HepG2 (cell line): ENCODE data around the gene FMR1. TPM values are rescaled to one million over a fixed set of nuclear protein-coding genes. Genes with fewer than 3 reads are reported as not detected.
A peak's percentile ranks its signal among the peaks of the same experiment; 100 is the strongest.

Experiments used
- HNF4G ChIP-seq, 2 experiments: sonication (generic) in 1 of 2; formaldehyde crosslinking in 1 of 2; IDR thresholded peaks; 2 replicates each; pipeline versions ENCODE4 v1.4.0 to v1.6.1; 2011 to 2020; ENCODE audit warnings: borderline replicate concordance in 2 of 2, low read depth in 2 of 2, mild to moderate bottlenecking in 2 of 2, low read length in 1 of 2, missing genetic modification reagents in 1 of 2, moderate library complexity in 1 of 2
- TEAD3 ChIP-seq: optimal IDR thresholded peaks from 2 replicates; pipeline ENCODE3; 2016; ENCODE audit warnings: borderline replicate concordance
- ZNF17 ChIP-seq: sonication (generic); formaldehyde crosslinking; IDR thresholded peaks from 2 replicates; pipeline ENCODE4 v1.5.0; 2020; ENCODE audit warnings: mild to moderate bottlenecking, missing genetic modification reagents
- ZNF180 ChIP-seq: sonication (generic); formaldehyde crosslinking; IDR thresholded peaks from 2 replicates; pipeline ENCODE4 v1.4.0; 2020; ENCODE audit warnings: low read depth, missing genetic modification reagents, borderline replicate concordance
- ZNF878 ChIP-seq: sonication (generic); formaldehyde crosslinking; IDR thresholded peaks from 2 replicates; pipeline ENCODE4 v1.8.1; 2023; ENCODE audit warnings: mild to moderate bottlenecking, missing genetic modification reagents, moderate library complexity
- polyA plus RNA-seq, 8 experiments: library from polyadenylated mRNA; depleted of rRNA in 3 of 8; stranded (reverse) in 7 of 8; unstranded in 1 of 8; fragments of >200 nt; fragmentation: Illumina TruSeq in 4 of 8; extraction: Trizol in 4 of 8; gene quantifications; 2 replicates each; pipeline versions ENCODE4 v1.2.1 to v1.2.3, GENCODE V29; 2011 to 2016; ENCODE audit warnings: low read depth in 4 of 8, missing spikeins in 1 of 8, mixed read lengths in 1 of 8; ENCODE audit not compliant: insufficient read depth in 1 of 8
- total RNA-seq, 5 experiments: library from RNA; depleted of rRNA; stranded (reverse); fragments of >200 nt; fragmentation: Illumina TruSeq; extraction: Trizol; gene quantifications; 2 replicates each; pipeline ENCODE4 v1.2.3, GENCODE V29; 2016; ENCODE audit warnings: low read depth in 1 of 5
- TF ChIP-seq, protein P1 (sequence below), 2 experiments: fragments of 450-650 bp in 1 of 2; sonication (generic) in 1 of 2; formaldehyde crosslinking; IDR thresholded peaks; 2 replicates each; pipeline versions ENCODE4 v1.5.0 to v1.8.0; 2020 to 2022; ENCODE audit warnings: mild to moderate bottlenecking in 1 of 2, missing genetic modification reagents in 1 of 2
- TF ChIP-seq, protein P2 (sequence below): sonication (generic); formaldehyde crosslinking; IDR thresholded peaks from 2 replicates; pipeline ENCODE4 v1.5.0; 2020; ENCODE audit warnings: mild to moderate bottlenecking, missing genetic modification reagents
- TF ChIP-seq, protein P3 (sequence below), 2 experiments: sonication (generic) in 1 of 2; formaldehyde crosslinking in 1 of 2; IDR thresholded peaks; 2 replicates each; pipeline versions ENCODE4 v1.4.0 to v1.6.1; 2016 to 2020; ENCODE audit warnings: borderline replicate concordance in 1 of 2, low read depth in 1 of 2, mild to moderate bottlenecking in 1 of 2, missing genetic modification reagents in 1 of 2
- TF ChIP-seq, protein P4 (sequence below): IDR thresholded peaks from 2 replicates; pipeline ENCODE4 v1.6.1; 2016; ENCODE audit warnings: low read depth
- TF ChIP-seq, protein P5 (sequence below): sonication (generic); formaldehyde crosslinking; IDR thresholded peaks from 2 replicates; pipeline ENCODE4 v1.4.0; 2020; ENCODE audit warnings: missing genetic modification reagents, borderline replicate concordance
- TF ChIP-seq, protein P6 (sequence below): IDR thresholded peaks from 2 replicates; pipeline ENCODE4 v1.6.1; 2012; ENCODE audit warnings: low read depth, low read length, improper control_type of control experiment

The FMR1 gene
- total and polyA plus RNA-seq, 2 of the 13 experiments (the other 11 are each of a cell fraction or from before 2014, with no cell fraction given): 27.8 to 49.6 TPM

DNA sequence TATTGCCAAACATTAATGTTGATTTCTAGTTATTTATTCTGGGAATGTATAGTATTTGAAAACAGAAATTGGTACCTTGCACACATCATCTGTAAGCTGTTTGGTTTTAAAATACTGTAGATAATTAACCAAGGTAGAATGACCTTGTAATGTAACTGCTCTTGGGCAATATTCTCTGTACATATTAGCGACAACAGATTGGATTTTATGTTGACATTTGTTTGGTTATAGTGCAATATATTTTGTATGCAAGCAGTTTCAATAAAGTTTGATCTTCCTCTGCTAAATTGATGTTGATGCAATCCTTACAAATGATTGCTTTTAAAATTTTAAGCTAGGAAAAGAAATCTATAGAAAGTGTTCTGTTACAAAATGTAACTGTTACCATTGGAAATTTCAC lies 38.6 kb downstream of the FMR1 start (continued):
- TF ChIP-seq, protein P1, sequence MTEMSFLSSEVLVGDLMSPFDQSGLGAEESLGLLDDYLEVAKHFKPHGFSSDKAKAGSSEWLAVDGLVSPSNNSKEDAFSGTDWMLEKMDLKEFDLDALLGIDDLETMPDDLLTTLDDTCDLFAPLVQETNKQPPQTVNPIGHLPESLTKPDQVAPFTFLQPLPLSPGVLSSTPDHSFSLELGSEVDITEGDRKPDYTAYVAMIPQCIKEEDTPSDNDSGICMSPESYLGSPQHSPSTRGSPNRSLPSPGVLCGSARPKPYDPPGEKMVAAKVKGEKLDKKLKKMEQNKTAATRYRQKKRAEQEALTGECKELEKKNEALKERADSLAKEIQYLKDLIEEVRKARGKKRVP (CRISPR knock-in tag; IDR thresholded peaks at IDR 0.05): peak in 1 of 2 experiments; percentile 89; a peak in 2 of 4 replicates
- TF ChIP-seq ZNF878 (CRISPR knock-in tag) (no peak), ZNF180 (no peak), ZNF17 (CRISPR knock-in tag) (no peak), HNF4G (IDR thresholded peaks at IDR 0.05; ENCODE audit: borderline replicate concordance, low read depth, low read length) (no peak), HNF4G (CRISPR knock-in tag; IDR thresholded peaks at IDR 0.05; ENCODE audit: borderline replicate concordance, low read depth) (no peak), TEAD3 (CRISPR knock-in tag) (no peak)
- TF ChIP-seq, protein P2, sequence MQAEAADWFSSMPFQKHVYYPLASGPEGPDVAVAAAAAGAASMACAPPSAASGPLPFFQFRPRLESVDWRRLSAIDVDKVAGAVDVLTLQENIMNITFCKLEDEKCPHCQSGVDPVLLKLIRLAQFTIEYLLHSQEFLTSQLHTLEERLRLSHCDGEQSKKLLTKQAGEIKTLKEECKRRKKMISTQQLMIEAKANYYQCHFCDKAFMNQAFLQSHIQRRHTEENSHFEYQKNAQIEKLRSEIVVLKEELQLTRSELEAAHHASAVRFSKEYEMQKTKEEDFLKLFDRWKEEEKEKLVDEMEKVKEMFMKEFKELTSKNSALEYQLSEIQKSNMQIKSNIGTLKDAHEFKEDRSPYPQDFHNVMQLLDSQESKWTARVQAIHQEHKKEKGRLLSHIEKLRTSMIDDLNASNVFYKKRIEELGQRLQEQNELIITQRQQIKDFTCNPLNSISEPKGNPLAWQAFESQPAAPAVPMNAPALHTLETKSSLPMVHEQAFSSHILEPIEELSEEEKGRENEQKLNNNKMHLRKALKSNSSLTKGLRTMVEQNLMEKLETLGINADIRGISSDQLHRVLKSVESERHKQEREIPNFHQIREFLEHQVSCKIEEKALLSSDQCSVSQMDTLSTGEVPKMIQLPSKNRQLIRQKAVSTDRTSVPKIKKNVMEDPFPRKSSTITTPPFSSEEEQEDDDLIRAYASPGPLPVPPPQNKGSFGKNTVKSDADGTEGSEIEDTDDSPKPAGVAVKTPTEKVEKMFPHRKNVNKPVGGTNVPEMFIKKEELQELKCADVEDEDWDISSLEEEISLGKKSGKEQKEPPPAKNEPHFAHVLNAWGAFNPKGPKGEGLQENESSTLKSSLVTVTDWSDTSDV (CRISPR knock-in tag): no peak
- TF ChIP-seq, protein P3, sequence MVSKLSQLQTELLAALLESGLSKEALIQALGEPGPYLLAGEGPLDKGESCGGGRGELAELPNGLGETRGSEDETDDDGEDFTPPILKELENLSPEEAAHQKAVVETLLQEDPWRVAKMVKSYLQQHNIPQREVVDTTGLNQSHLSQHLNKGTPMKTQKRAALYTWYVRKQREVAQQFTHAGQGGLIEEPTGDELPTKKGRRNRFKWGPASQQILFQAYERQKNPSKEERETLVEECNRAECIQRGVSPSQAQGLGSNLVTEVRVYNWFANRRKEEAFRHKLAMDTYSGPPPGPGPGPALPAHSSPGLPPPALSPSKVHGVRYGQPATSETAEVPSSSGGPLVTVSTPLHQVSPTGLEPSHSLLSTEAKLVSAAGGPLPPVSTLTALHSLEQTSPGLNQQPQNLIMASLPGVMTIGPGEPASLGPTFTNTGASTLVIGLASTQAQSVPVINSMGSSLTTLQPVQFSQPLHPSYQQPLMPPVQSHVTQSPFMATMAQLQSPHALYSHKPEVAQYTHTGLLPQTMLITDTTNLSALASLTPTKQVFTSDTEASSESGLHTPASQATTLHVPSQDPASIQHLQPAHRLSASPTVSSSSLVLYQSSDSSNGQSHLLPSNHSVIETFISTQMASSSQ (IDR thresholded peaks at IDR 0.05; ENCODE audit: low read depth): peak; percentile 83
- TF ChIP-seq, protein P3 (CRISPR knock-in tag; IDR thresholded peaks at IDR 0.05; ENCODE audit: borderline replicate concordance): peak; percentile 75; the same call in 1 of the 2 replicates
- TF ChIP-seq, protein P4, sequence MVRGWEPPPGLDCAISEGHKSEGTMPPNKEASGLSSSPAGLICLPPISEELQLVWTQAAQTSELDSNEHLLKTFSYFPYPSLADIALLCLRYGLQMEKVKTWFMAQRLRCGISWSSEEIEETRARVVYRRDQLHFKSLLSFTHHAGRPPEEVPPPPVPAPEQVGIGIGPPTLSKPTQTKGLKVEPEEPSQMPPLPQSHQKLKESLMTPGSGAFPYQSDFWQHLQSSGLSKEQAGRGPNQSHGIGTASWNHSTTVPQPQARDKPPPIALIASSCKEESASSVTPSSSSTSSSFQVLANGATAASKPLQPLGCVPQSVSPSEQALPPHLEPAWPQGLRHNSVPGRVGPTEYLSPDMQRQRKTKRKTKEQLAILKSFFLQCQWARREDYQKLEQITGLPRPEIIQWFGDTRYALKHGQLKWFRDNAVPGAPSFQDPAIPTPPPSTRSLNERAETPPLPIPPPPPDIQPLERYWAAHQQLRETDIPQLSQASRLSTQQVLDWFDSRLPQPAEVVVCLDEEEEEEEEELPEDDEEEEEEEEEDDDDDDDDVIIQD (CRISPR knock-in tag): peak; percentile 36; the same call in 1 of the 2 replicates
- TF ChIP-seq, protein P5, sequence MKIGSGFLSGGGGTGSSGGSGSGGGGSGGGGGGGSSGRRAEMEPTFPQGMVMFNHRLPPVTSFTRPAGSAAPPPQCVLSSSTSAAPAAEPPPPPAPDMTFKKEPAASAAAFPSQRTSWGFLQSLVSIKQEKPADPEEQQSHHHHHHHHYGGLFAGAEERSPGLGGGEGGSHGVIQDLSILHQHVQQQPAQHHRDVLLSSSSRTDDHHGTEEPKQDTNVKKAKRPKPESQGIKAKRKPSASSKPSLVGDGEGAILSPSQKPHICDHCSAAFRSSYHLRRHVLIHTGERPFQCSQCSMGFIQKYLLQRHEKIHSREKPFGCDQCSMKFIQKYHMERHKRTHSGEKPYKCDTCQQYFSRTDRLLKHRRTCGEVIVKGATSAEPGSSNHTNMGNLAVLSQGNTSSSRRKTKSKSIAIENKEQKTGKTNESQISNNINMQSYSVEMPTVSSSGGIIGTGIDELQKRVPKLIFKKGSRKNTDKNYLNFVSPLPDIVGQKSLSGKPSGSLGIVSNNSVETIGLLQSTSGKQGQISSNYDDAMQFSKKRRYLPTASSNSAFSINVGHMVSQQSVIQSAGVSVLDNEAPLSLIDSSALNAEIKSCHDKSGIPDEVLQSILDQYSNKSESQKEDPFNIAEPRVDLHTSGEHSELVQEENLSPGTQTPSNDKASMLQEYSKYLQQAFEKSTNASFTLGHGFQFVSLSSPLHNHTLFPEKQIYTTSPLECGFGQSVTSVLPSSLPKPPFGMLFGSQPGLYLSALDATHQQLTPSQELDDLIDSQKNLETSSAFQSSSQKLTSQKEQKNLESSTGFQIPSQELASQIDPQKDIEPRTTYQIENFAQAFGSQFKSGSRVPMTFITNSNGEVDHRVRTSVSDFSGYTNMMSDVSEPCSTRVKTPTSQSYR (CRISPR knock-in tag): no peak
- TF ChIP-seq, protein P6, sequence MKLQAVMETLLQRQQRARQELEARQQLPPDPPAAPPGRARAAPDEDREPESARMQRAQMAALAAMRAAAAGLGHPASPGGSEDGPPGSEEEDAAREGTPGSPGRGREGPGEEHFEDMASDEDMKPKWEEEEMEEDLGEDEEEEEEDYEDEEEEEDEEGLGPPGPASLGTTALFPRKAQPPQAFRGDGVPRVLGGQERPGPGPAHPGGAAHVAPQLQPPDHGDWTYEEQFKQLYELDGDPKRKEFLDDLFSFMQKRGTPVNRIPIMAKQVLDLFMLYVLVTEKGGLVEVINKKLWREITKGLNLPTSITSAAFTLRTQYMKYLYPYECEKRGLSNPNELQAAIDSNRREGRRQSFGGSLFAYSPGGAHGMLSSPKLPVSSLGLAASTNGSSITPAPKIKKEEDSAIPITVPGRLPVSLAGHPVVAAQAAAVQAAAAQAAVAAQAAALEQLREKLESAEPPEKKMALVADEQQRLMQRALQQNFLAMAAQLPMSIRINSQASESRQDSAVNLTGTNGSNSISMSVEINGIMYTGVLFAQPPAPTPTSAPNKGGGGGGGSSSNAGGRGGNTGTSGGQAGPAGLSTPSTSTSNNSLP: peak; percentile 81
